HK-2 (cell line): ENCODE data around the gene MGAT3.
"Not testable (repeated sequence)": the region's sequence is repeated elsewhere in the genome, so short reads cannot be mapped to it uniquely, and the experiment has no call there.

Experiments
- DNase-seq: peaks from one replicate; pipeline ENCODE4 v3.0.0-alpha.2; 2018; ENCODE audit not compliant: unreplicated experiment

Gene MGAT3

GRCh38 chr22:39490135-39490798 is 33.5 kb downstream of the MGAT3 start:
- DNase-seq: peak; percentile 44

- no peak for DNase-seq
Observed at GRCh38 chr22:39490966-39491680, 34.3 kb downstream of the MGAT3 start.

GRCh38 chr22:39491696-39492095 is 34.9 kb downstream of the MGAT3 start:
- DNase-seq: no peak

GRCh38 chr22:39492186-39492585 is 35.4 kb downstream of the MGAT3 start:
- DNase-seq: no peak

GRCh38 chr22:39493759-39494158 is 36.9 kb downstream of the MGAT3 start:
- no peak for DNase-seq

GRCh38 chr22:39494471-39495120 is 37.8 kb downstream of the MGAT3 start:
- DNase-seq: no peak

- no peak for DNase-seq
Observed at GRCh38 chr22:39496131-39496838, 39.5 kb downstream of the MGAT3 start.

- DNase-seq: no peak
Observed at GRCh38 chr22:39497429-39497828, 40.6 kb downstream of the MGAT3 start.

- no peak for DNase-seq
Observed at GRCh38 chr22:39498368-39498767, 41.6 kb downstream of the MGAT3 start.

- DNase-seq: no peak
Observed at GRCh38 chr22:39498802-39499201, 42.0 kb downstream of the MGAT3 start.

- DNase-seq: no peak
Observed at GRCh38 chr22:39500101-39500500, 43.3 kb downstream of the MGAT3 start.

GRCh38 chr22:39501644-39502108 is 44.9 kb downstream of the MGAT3 start:
- DNase-seq: no peak

GRCh38 chr22:39502109-39502788 is 45.4 kb downstream of the MGAT3 start, which contains the start of gene MIEF1:
TSS of gene MIEF1 (plus strand) at chr22:39502290. CDS start at chr22:39511295, 9,005 bp downstream.
- DNase-seq: peak; percentile 95

GRCh38 chr22:39502789-39503409 is 46.1 kb downstream of the MGAT3 start:
- DNase-seq: no peak

- DNase-seq: no peak
Observed at GRCh38 chr22:39503630-39504029, 46.8 kb downstream of the MGAT3 start.

GRCh38 chr22:39504071-39504470 is 47.3 kb downstream of the MGAT3 start:
- no peak for DNase-seq

- not testable (repeated sequence) for DNase-seq
Observed at GRCh38 chr22:39507021-39507420, 50.2 kb downstream of the MGAT3 start.

- DNase-seq: no peak
Observed at GRCh38 chr22:39508393-39508792, 51.6 kb downstream of the MGAT3 start.

- DNase-seq: no peak
Observed at GRCh38 chr22:39510529-39511149, 53.8 kb downstream of the MGAT3 start.

- DNase-seq: no peak
Observed at GRCh38 chr22:39511226-39511625, 54.4 kb downstream of the MGAT3 start.

- no peak for DNase-seq
Observed at GRCh38 chr22:39512026-39512425, 55.2 kb downstream of the MGAT3 start.
